ENCODE results near the gene CNNM3. TPM values are rescaled to one million over a fixed set of nuclear protein-coding genes. Genes with fewer than 3 reads are reported as not detected.

The CNNM3 gene
- polyA plus RNA-seq, 1 experiment, result 9.8 TPM

GRCh38 chr2:96876269-96877041, 60.4 kb downstream of the CNNM3 start:
- no peak for DNase-seq (ENCODE audit: low read depth)
- ChIA-PET CTCF (interaction anchor here (1.3 kb wide), 1 partner anchor 8 kb away, joined by 4 read pairs; no protein-coding TSS in a partner anchor), POLR2A (no interaction called here)
- TF ChIP-seq, protein P1, sequence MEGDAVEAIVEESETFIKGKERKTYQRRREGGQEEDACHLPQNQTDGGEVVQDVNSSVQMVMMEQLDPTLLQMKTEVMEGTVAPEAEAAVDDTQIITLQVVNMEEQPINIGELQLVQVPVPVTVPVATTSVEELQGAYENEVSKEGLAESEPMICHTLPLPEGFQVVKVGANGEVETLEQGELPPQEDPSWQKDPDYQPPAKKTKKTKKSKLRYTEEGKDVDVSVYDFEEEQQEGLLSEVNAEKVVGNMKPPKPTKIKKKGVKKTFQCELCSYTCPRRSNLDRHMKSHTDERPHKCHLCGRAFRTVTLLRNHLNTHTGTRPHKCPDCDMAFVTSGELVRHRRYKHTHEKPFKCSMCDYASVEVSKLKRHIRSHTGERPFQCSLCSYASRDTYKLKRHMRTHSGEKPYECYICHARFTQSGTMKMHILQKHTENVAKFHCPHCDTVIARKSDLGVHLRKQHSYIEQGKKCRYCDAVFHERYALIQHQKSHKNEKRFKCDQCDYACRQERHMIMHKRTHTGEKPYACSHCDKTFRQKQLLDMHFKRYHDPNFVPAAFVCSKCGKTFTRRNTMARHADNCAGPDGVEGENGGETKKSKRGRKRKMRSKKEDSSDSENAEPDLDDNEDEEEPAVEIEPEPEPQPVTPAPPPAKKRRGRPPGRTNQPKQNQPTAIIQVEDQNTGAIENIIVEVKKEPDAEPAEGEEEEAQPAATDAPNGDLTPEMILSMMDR (IDR thresholded peaks at IDR 0.05; ENCODE audit: insufficient read depth, low read depth, low read length), result no peak
- H3K4me3 ChIP-seq (ENCODE audit: low read depth, low read length), result no peak overlapping the region
- H3K27me3 ChIP-seq (ENCODE audit: control insufficient read depth, insufficient read depth, low read length), result peaks cover 10% of the 10 kb centered on the region; the same call in 1 of the 2 replicates
- H3K36me3 ChIP-seq (ENCODE audit: control insufficient read depth, insufficient read depth, low read length), result no peaks in the 10 kb centered on the region

DNA sequence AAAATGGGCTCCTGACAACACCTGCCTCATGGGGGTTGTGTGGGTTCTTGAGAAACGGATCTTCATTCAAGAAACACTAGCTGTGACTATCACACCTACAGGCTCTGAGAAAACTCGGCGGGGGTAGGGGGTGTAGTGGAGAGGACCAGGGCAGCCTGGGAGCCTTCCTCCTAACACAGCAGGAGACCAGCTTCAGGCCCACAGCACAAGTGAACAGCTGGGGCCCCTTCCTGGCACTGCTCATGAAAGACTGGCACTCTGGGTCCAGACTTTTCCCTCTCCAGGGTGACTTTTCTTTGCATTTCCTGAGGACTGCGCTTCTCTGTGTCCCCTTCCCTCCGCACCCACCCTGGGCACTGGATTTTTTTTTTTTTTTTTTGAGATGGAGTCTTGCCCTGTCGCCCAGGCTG, 61.0 kb downstream of the CNNM3 start:
- Histone ChIP-seq H3K27me3 (ENCODE audit: control insufficient read depth, insufficient read depth, low read length) (peaks cover 10% of the 10 kb centered on the region; the same call in 1 of the 2 replicates), H3K36me3 (ENCODE audit: control insufficient read depth, insufficient read depth, low read length) (no peaks in the 10 kb centered on the region), H3K4me3 (ENCODE audit: low read depth, low read length) (no peak overlapping the region)
- CTCF ChIA-PET, result interaction anchor here (1.3 kb wide), 1 partner anchor 9 kb away, joined by 4 read pairs; no protein-coding TSS in a partner anchor
- POLR2A ChIA-PET, result no interaction called here
- no peak for DNase-seq (ENCODE audit: low read depth)
- TF ChIP-seq, protein P1 (IDR thresholded peaks at IDR 0.05; ENCODE audit: insufficient read depth, low read depth, low read length), result no peak

DNA sequence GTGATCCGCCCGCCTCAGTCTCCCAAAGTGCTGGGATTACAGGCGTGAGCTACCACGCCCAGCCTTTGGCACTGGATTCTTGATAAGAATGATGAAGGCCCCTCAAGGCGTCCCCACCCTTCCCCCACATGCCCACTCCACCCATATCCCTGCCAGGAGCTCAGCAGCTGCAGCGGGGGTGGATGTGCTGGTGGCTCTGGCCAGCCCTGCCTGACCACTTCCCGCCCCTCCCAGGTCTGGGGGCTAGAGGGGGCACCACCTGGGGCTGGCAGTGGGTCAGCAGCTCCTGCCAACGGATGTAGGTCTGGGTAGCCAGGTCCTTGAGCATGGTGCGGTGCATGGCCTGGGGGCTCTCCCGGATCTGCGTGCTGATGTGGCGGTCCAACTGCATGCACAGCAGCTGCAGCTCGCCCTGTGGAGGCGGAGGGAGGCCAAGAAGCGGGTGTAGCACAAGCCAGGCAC, 61.6 kb downstream of the CNNM3 start:
- Histone ChIP-seq H3K27me3 (ENCODE audit: control insufficient read depth, insufficient read depth, low read length) (peaks cover 10% of the 10 kb centered on the region; the same call in 1 of the 2 replicates), H3K4me3 (ENCODE audit: low read depth, low read length) (no peak overlapping the region), H3K36me3 (ENCODE audit: control insufficient read depth, insufficient read depth, low read length) (no peaks in the 10 kb centered on the region)
- CTCF ChIA-PET, result interaction anchor here (0.9 to 1.3 kb wide), 2 partner anchors 9 to 235 kb away, joined by 3 to 4 read pairs; no protein-coding TSS in a partner anchor
- TF ChIP-seq, protein P1 (IDR thresholded peaks at IDR 0.05; ENCODE audit: insufficient read depth, low read depth, low read length), result no peak
- POLR2A ChIA-PET, result no interaction called here
- no peak for DNase-seq (ENCODE audit: low read depth)

GRCh38 chr2:96878171-96878570, 62.1 kb downstream of the CNNM3 start:
- Histone ChIP-seq H3K27me3 (ENCODE audit: control insufficient read depth, insufficient read depth, low read length) (peaks cover 10% of the 10 kb centered on the region; the same call in 1 of the 2 replicates), H3K36me3 (ENCODE audit: control insufficient read depth, insufficient read depth, low read length) (no peaks in the 10 kb centered on the region), H3K4me3 (ENCODE audit: low read depth, low read length) (no peak overlapping the region)
- CTCF ChIA-PET, result interaction anchor here (0.9 to 1.3 kb wide), 2 partner anchors 10 to 234 kb away, joined by 3 to 4 read pairs; no protein-coding TSS in a partner anchor
- DNase-seq (ENCODE audit: low read depth), result no peak
- TF ChIP-seq, protein P1 (IDR thresholded peaks at IDR 0.05; ENCODE audit: insufficient read depth, low read depth, low read length), result no peak
- POLR2A ChIA-PET, result no interaction called here

- Histone ChIP-seq H3K4me3 (ENCODE audit: low read depth, low read length) (no peak overlapping the region), H3K36me3 (ENCODE audit: control insufficient read depth, insufficient read depth, low read length) (no peaks in the 10 kb centered on the region), H3K27me3 (ENCODE audit: control insufficient read depth, insufficient read depth, low read length) (peaks cover 10% of the 10 kb centered on the region; the same call in 1 of the 2 replicates)
- ChIA-PET CTCF (no interaction called here), POLR2A (no interaction called here)
- TF ChIP-seq, protein P1 (IDR thresholded peaks at IDR 0.05; ENCODE audit: insufficient read depth, low read depth, low read length), result no peak
- DNase-seq (ENCODE audit: low read depth), result no peak
Observed at GRCh38 chr2:96878796-96879544, 62.9 kb downstream of the CNNM3 start.

Data from BJ (cell line).